Mucosa of gallbladder (tissue), 1 donor: Measurements from ENCODE around the gene APEH. TPM values are rescaled to one million over a fixed set of nuclear protein-coding genes. Genes with fewer than 3 reads are reported as not detected.

ENCODE experiments used
- DNase-seq: peaks from one replicate; pipeline ENCODE4 v3.0.0-alpha.2; 2020; ENCODE audit warnings: low spot score
- total RNA-seq: library from RNA; stranded (reverse); gene quantifications from one replicate; pipeline ENCODE4 v1.2.1, GENCODE V29; 2021
- donor health status: DM: no; HTN: no; CAD: no.

The APEH gene
- total RNA-seq, 1 donor from 2014 or later, result 128 TPM

DNA sequence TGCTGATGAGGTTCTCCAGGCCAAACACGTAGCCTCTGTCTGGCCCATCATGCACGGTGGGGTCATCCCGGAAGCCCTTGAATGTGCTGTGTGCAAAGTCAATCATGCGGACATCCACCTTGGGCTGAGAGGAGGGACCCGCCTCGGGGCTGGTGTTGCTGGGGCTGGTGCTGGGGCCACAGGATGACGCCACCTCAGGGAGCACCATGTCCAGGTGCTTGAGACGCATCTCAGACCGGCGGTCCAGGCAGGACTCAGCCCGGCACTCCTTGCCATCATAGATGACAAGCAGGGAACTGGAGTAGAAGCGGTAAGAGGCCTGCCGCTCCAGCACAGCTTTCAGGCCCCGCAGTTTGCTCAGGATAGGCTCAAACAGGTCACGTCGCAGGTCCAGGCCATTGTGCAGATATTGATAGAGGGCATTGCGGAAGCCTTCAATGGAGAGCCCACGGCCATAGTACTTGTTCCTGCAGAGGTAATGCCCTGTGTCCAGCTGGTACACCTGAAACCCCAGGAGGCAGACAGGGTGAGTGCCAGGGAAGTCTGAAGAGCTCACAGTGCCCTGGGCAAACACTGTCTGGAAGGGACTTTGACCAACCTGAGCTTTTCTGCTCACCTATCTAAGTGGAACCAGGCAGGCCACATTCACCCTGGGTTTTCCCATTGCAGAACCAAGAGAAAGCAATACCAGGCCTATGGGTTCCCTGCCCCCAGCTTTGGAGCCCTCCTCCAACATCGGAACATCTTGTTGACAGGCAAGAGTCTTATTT, 53.2 kb downstream of the APEH start:
- no peak for DNase-seq

DNA sequence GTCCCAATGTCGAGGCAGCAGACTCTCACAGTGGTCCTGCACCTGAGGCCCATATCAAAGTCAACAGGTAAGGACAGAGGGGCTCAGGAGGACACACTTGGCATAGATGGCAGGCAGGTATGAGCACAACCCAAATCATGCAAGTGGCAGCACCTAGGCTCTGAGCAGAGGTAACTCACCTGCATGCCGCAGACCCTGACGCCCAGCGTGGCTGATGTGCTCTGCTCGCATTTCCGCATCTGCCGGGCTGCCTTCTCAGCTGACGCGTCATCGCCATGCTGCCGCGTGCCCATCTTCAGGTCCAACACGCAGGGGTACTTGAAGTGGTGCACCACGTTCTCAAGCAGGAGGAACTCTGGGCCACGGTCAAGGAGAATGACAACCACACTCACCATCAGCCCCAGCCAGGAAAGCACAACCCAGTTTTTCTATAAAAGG, 53.8 kb downstream of the APEH start:
- no peak for DNase-seq

DNA sequence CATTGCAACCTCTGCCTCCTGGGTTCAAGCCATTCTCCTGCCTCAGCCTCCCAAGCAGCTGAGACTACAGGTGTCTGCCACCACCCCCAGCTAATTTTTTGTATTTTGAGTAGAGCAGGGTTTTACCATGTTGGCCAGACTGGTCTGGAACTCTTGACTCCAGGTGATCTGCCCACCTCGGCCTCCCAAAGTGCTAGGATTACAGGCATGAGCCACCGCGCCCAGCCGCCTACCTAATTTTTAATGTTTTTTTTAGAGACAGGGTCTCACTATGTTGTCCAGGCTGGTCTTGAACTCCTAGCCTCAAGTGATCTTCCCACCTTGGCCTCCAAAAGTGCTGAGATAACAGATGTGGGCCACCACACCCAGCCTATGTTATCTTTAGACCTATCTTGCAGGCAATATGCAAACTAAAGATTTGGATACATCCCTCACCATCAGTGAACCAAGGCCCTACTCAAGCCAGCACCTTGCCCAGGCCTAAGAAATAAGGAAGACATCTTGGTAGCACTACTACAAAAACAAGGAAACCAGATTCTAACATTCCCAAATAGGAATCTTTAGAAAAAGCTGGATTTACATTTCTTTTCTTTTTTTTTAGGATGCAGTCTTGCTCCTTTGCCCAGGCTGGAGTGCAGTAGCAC, 55.9 kb downstream of the APEH start:
- DNase-seq, result no peak

DNA sequence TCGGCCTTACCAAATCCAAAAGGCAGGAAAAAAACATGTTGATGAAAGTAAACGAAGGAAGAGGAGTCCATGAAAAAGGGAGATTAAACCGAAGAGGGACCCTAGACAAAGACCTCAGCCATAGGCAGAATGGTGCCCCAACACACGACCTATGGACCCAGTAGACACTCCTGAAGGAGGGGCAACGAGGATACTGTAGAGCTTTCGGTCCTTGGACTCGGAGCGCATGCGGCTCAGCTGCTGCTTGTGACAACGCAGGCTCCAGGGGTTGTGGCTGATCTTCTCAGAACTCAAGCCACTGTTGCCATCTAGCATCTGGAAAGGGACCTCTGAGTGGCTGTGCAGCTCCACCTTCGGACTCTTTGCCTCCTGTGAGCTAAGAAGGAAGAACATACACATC, 58.4 kb downstream of the APEH start:
- DNase-seq, result no peak

DNA sequence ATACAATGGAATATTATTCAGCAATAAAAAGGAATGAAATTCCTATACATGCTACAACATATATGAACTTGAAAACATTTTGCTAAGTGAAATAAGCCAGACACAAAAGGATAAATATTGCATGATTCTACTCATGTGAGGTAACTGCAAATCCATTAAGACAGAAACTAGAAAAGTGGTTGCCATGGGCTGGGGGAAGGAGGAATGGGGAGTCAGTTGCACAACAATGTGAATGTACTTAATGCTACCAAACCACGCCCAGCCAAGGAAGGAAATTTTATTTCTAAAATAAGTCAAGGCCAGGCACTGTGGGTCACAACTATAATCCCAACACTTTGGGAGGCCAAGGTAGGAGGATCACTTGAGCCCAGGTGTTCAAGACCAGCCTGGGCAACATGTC, 59.4 kb downstream of the APEH start:
- no peak for DNase-seq

Other genes with a start within 250 kb of the APEH start
- gene NICN1, start 245.0 kb upstream of the APEH start, total RNA-seq, result 27.8 TPM
- 139 TPM for gene DAG1, start 204.1 kb upstream of the APEH start, total RNA-seq
- gene BSN, start 119.9 kb upstream of the APEH start, total RNA-seq, result 0.81 TPM
- gene MST1, start 15.1 kb downstream of the APEH start, total RNA-seq, result 45.5 TPM
- 55.6 TPM for gene RNF123, start 15.2 kb downstream of the APEH start, total RNA-seq
- 0.43 TPM for gene AMIGO3, start 45.3 kb downstream of the APEH start, total RNA-seq
- 51.9 TPM for gene GMPPB, start 49.6 kb downstream of the APEH start, total RNA-seq
- gene IP6K1, start 112.2 kb downstream of the APEH start, total RNA-seq, result 46.1 TPM
- gene CDHR4, start 125.5 kb downstream of the APEH start, total RNA-seq, result 0.09 TPM
- gene INKA1, start 128.9 kb downstream of the APEH start, total RNA-seq, result 4.4 TPM
- 122 TPM for gene UBA7, start 139.6 kb downstream of the APEH start, total RNA-seq
- 2.4 TPM for gene TRAIP, start 182.2 kb downstream of the APEH start, total RNA-seq
- gene CAMKV, start 195.6 kb downstream of the APEH start, total RNA-seq, result 0.09 TPM
- 131 TPM for gene MST1R, start 229.5 kb downstream of the APEH start, total RNA-seq